DOHH2 (cell line): ENCODE measurements around the gene SLC2A13.

Source experiments
- CTCF ChIP-seq: fragments of 200-600 bp; sonication (generic); IDR thresholded peaks from one replicate; pipeline ENCODE4 v1.5.1; 2014; ENCODE audit warnings: antibody characterized with exemption, mild to moderate bottlenecking, low read depth, low read length; ENCODE audit not compliant: poor library complexity, severe bottlenecking
- EZH2phosphoT487 ChIP-seq: fragments of 200-600 bp; sonication (generic); IDR thresholded peaks from 2 replicates; pipeline ENCODE4 v1.6.1; 2017; ENCODE audit warnings: borderline replicate concordance, mild to moderate bottlenecking, antibody characterized with exemption, low read length, moderate library complexity, mixed read lengths

GRCh38 chr12:40015881-40016280 lies 90.0 kb downstream of the SLC2A13 start:
- TF ChIP-seq CTCF (no peak), EZH2phosphoT487 (no peak)
